Measurements from ENCODE around the gene WT1. TPM values are rescaled to one million over a fixed set of nuclear protein-coding genes. Genes with fewer than 3 reads are reported as not detected.

The WT1 gene
- total and polyA plus RNA-seq, 4 experiments from 2014 or later, result not detected

DNA sequence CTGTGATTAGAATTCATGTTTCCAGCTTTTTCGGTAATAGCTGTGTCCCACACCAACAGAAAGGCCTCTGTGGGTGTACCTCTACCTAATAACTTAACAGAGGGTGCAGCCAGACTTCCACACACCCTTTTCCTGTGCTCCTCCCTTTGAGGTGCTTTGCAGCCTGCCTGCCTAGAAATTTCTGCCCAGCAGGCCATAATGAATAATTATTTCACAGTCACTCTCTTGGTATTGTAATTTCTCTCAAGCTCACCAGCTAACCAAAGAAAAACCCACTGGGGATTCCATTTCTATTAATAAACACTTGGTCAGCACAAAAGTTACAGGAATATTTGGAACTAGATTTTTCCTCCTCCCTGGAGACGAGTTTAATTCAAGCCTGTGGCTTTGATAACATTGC is 13.3 kb downstream of the WT1 start:
- peaks cover 8% of the 10 kb centered on the region for H3K27me3 ChIP-seq (ENCODE audit: insufficient read depth, low read length)
- H3K36me3 ChIP-seq (ENCODE audit: insufficient read depth, low read length), result no peaks in the 10 kb centered on the region
- DNase-seq, result no peak
- Mint-ChIP-seq H3K27me3 (peaks cover 22 to 24% of the 10 kb centered on the region in 2 donors), H3K9me3 (peaks cover 0 to 1% (median 0%) of the 10 kb centered on the region in 8 donors), H3K4me1 (peaks cover 16 to 42% (median 27%) of the 10 kb centered on the region in 4 donors), H3K36me3 (no peaks in the 10 kb centered on the region), H3K4me3 (peak overlapping the region in 6 of 8 donors; percentile 8 to 83 (median 50)), H3K27ac (peak overlapping the region in 4 of 7 donors; percentile 29 to 83 (median 54))
- no peaks in the 10 kb centered on the region for H3K9me3 ChIP-seq (ENCODE audit: control insufficient read depth in 1 of 2, low read length in 2 of 2)
- no peak overlapping the region for H3K27ac ChIP-seq (ENCODE audit: low read depth, low read length)
- CTCF ChIA-PET (ENCODE audit: partially characterized antibody), result no interaction called here
- POLR2A ChIA-PET (ENCODE audit: partially characterized antibody), result no interaction called here
- peaks cover 33% of the 10 kb centered on the region for H3K4me1 ChIP-seq (ENCODE audit: insufficient read depth, low read length)
- no peak overlapping the region for H3K4me3 ChIP-seq (ENCODE audit: low read length in 2 of 2)
- intact Hi-C loops (cut with micrococcal nuclease), result no loop called here

DNA sequence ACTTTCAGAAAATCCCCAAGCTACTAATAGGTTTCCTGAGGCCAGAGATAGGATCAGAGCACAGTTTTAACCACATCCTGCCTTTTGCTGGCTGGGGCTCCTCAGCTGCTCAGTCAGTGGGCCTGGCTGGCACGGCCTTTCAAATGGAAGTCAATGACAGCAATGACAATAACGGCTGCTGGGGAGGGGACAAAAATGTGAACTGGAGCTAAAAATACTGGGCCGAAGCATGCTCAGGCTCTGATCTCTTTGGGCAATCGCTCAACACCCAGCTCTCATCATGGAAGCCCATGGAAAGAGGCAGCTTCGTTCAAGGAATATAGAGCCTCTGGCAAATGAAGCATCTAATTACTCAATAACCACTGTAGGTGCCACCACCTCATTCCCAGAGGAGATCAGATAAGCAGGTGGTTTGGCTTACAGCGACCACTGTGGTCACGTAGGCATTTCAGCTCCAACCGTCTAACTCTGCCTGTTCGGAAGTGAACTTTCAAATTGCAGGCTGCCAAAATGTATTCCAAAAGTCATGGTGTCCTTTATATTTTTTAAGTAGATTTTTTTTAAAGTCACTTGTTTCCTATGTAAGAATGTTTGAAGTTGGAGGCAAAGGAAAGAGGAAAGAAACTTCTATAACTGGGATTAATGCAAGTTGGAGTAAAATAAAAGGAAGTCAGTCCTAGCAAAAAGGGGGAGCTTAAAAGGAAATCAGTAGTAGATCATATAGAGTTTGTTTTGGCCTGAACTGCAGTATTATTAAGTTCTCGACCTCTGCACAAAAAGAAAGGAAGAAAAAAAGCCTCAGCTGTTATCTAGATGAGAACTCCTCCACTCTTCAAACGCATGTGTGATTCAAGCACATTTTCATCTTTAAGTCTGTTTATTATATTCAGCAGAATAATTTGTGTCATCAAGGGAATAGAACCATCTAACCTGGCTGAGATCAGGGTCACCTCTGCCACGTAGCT is 14.1 kb downstream of the WT1 start:
- peak overlapping the region; percentile 41 to 91 (median 67) for H3K27ac Mint-ChIP-seq
- H3K4me3 ChIP-seq (ENCODE audit: low read length in 2 of 2), result peak overlapping the region in 1 of 2 donors; percentile 39

DNA sequence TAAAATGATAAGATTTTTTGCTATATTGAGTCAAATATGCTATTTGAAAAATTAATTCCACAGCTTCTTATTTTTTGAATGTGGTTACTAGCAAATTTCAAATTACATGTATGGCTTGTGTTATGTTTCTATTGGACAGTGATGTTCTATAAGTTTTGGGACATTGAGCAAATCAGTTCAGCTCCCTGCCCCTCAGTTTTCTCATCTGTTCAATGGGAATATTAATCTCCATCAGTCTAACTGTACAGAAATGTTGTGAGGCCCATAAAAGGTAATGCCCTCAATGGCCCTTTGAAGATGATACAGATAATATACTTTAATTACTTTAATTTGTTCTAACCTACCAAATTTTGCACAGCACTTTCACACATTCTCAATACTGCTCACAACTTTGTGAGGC is 15.2 kb downstream of the WT1 start:
- peak overlapping the region in 1 of 7 donors; percentile 54 for H3K27ac Mint-ChIP-seq
- H3K27me3 Mint-ChIP-seq, result peaks cover 9 to 11% of the 10 kb centered on the region in 2 donors
- H3K9me3 ChIP-seq (ENCODE audit: control insufficient read depth in 1 of 2, low read length in 2 of 2), result no peaks in the 10 kb centered on the region
- peaks cover 15 to 33% (median 22%) of the 10 kb centered on the region in 4 donors for H3K4me1 Mint-ChIP-seq
- H3K4me1 ChIP-seq (ENCODE audit: insufficient read depth, low read length), result peaks cover 28% of the 10 kb centered on the region
- CTCF ChIA-PET (ENCODE audit: partially characterized antibody), result interaction anchor here (0.9 to 1.2 kb wide), 4 partner anchors 8 to 96 kb away, joined by 3 to 6 read pairs (median 4); no protein-coding TSS in a partner anchor
- no peaks in the 10 kb centered on the region for H3K36me3 Mint-ChIP-seq
- no peak for DNase-seq
- no peak overlapping the region for H3K4me3 ChIP-seq (ENCODE audit: low read length in 2 of 2)
- H3K4me3 Mint-ChIP-seq, result no peak overlapping the region
- no peaks in the 10 kb centered on the region for H3K9me3 Mint-ChIP-seq
- no peak overlapping the region for H3K27ac ChIP-seq (ENCODE audit: low read depth, low read length)
- H3K27me3 ChIP-seq (ENCODE audit: insufficient read depth, low read length), result no peaks in the 10 kb centered on the region
- intact Hi-C loops (cut with micrococcal nuclease), result no loop called here
- POLR2A ChIA-PET (ENCODE audit: partially characterized antibody), result interaction anchor here (1.0 to 1.3 kb wide), 2 partner anchors 19 to 163 kb away, joined by 3 to 4 read pairs; partner anchors contain the start of gene EIF3M
- H3K36me3 ChIP-seq (ENCODE audit: insufficient read depth, low read length), result no peaks in the 10 kb centered on the region

More for the DNA sequence above, 14.1 kb downstream of the WT1 start:
- Mint-ChIP-seq H3K36me3 (no peaks in the 10 kb centered on the region), H3K4me1 (peaks cover 15 to 35% (median 24%) of the 10 kb centered on the region in 4 donors), H3K27me3 (peaks cover 17 to 19% of the 10 kb centered on the region in 2 donors), H3K9me3 (no peaks in the 10 kb centered on the region), H3K4me3 (peak overlapping the region in 7 of 8 donors; percentile 47 to 83 (median 64))
- Histone ChIP-seq H3K36me3 (ENCODE audit: insufficient read depth, low read length) (no peaks in the 10 kb centered on the region), H3K27ac (ENCODE audit: low read depth, low read length) (no peak overlapping the region), H3K4me1 (ENCODE audit: insufficient read depth, low read length) (peaks cover 28% of the 10 kb centered on the region), H3K9me3 (ENCODE audit: control insufficient read depth in 1 of 2, low read length in 2 of 2) (no peaks in the 10 kb centered on the region), H3K27me3 (ENCODE audit: insufficient read depth, low read length) (peaks cover 5% of the 10 kb centered on the region)
- peak; percentile 51 to 73 (median 61) for DNase-seq
- CTCF ChIA-PET (ENCODE audit: partially characterized antibody), result interaction anchor here (0.9 to 1.2 kb wide), 4 partner anchors 9 to 97 kb away, joined by 3 to 6 read pairs (median 4); no protein-coding TSS in a partner anchor
- POLR2A ChIA-PET (ENCODE audit: partially characterized antibody), result interaction anchor here (1.0 to 1.3 kb wide), 2 partner anchors 18 to 162 kb away, joined by 3 to 4 read pairs; partner anchors contain the start of gene EIF3M
- intact Hi-C loops (cut with micrococcal nuclease), result no loop called here

DNA sequence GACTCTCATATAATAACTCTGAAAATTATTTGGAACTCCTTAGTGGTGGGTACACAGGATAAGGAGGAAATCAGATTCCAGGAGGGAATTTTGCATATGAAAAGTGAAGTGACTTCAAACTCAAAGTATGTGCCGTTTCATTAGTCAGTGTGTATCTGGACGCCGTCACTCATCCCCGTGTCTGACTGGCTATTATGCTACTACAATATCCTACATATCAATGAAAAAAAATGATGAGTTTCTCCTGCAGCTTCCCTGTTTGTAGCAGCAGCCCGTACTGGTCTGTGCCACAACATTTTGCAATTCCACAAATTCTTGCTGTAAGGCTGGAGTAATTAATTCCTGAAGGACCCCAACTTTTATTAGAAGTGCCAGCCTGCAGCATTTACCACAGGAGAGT is 16.5 kb downstream of the WT1 start:
- POLR2A ChIA-PET (ENCODE audit: partially characterized antibody), result no interaction called here

DNA sequence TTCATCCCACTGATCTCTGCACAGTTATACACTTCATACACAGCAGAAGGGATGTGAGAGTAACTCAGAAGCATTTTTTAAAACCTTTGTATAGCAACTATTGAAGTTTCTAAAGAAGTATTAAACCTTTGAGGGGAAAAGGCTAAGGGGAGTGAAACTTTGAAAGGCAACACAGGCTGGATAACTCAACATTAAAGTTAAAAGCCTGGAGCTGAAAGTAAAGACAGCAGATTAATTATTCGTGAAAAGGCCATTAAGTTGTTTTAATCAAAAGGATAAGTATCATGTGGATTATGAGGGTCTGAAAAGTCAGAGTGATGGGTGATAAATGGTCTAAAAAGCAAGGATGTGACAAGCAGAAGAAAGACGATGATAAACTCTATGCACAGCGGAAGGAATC is 17.5 kb downstream of the WT1 start:
- Histone ChIP-seq H3K27ac (ENCODE audit: low read depth, low read length) (no peak overlapping the region), H3K36me3 (ENCODE audit: insufficient read depth, low read length) (no peaks in the 10 kb centered on the region), H3K4me1 (ENCODE audit: insufficient read depth, low read length) (peaks cover 28% of the 10 kb centered on the region), H3K4me3 (ENCODE audit: low read length in 2 of 2) (no peak overlapping the region), H3K9me3 (ENCODE audit: control insufficient read depth in 1 of 2, low read length in 2 of 2) (no peaks in the 10 kb centered on the region), H3K27me3 (ENCODE audit: insufficient read depth, low read length) (no peaks in the 10 kb centered on the region)
- no peaks in the 10 kb centered on the region for H3K9me3 Mint-ChIP-seq
- H3K27ac Mint-ChIP-seq, result no peak overlapping the region
- H3K36me3 Mint-ChIP-seq, result no peaks in the 10 kb centered on the region
- peaks cover 15 to 30% (median 22%) of the 10 kb centered on the region in 4 donors for H3K4me1 Mint-ChIP-seq
- DNase-seq, result no peak
- ChIA-PET POLR2A (ENCODE audit: partially characterized antibody) (no interaction called here), CTCF (ENCODE audit: partially characterized antibody) (no interaction called here)
- peaks cover 3 to 12% of the 10 kb centered on the region in 2 donors for H3K27me3 Mint-ChIP-seq
- no peak overlapping the region for H3K4me3 Mint-ChIP-seq
- intact Hi-C loops (cut with micrococcal nuclease), result no loop called here

More for the DNA sequence above, 16.5 kb downstream of the WT1 start:
- Mint-ChIP-seq H3K27ac (no peak overlapping the region), H3K4me3 (no peak overlapping the region), H3K4me1 (peaks cover 15 to 33% (median 22%) of the 10 kb centered on the region in 4 donors), H3K9me3 (no peaks in the 10 kb centered on the region), H3K27me3 (peaks cover 4 to 11% of the 10 kb centered on the region in 2 donors), H3K36me3 (no peaks in the 10 kb centered on the region)
- H3K36me3 ChIP-seq (ENCODE audit: insufficient read depth, low read length), result no peaks in the 10 kb centered on the region
- H3K9me3 ChIP-seq (ENCODE audit: control insufficient read depth in 1 of 2, low read length in 2 of 2), result no peaks in the 10 kb centered on the region
- no peak overlapping the region for H3K27ac ChIP-seq (ENCODE audit: low read depth, low read length)
- H3K27me3 ChIP-seq (ENCODE audit: insufficient read depth, low read length), result no peaks in the 10 kb centered on the region
- intact Hi-C loops (cut with micrococcal nuclease), result no loop called here
- no peak overlapping the region for H3K4me3 ChIP-seq (ENCODE audit: low read length in 2 of 2)
- peaks cover 28% of the 10 kb centered on the region for H3K4me1 ChIP-seq (ENCODE audit: insufficient read depth, low read length)
- CTCF ChIA-PET (ENCODE audit: partially characterized antibody), result no interaction called here
- DNase-seq, result no peak

DNA sequence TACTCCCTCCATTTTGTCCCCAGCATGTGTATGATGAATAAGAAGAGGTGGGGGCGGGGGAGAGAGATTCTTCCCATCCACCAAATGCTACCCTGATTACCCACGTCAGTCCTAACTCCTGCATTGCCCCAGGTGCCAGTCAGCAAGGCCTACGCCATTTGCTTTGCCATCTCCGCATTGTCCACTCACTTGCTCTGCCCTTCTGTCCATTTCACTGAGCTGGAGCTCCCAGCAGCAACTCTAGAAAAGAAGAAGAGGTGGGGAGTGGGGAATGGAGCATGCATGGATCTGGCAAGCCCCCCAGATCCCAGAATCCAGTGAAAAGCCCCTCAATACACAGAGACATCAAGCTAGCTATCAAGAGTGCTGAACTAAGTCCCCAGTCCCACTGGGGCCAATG is 19.0 kb downstream of the WT1 start:
- no peaks in the 10 kb centered on the region for H3K36me3 ChIP-seq (ENCODE audit: insufficient read depth, low read length)
- no peak overlapping the region for H3K27ac ChIP-seq (ENCODE audit: low read depth, low read length)
- H3K4me3 ChIP-seq (ENCODE audit: low read length in 2 of 2), result no peak overlapping the region
- Mint-ChIP-seq H3K27ac (peak overlapping the region in 1 of 7 donors; percentile 52), H3K9me3 (peaks cover 0 to 1% (median 0%) of the 10 kb centered on the region in 8 donors), H3K27me3 (peaks cover 0 to 12% of the 10 kb centered on the region in 2 donors), H3K4me1 (peaks cover 7 to 15% (median 9%) of the 10 kb centered on the region in 4 donors), H3K4me3 (no peak overlapping the region), H3K36me3 (no peaks in the 10 kb centered on the region)
- H3K9me3 ChIP-seq (ENCODE audit: control insufficient read depth in 1 of 2, low read length in 2 of 2), result no peaks in the 10 kb centered on the region
- CTCF ChIA-PET (ENCODE audit: partially characterized antibody), result no interaction called here
- H3K27me3 ChIP-seq (ENCODE audit: insufficient read depth, low read length), result no peaks in the 10 kb centered on the region
- POLR2A ChIA-PET (ENCODE audit: partially characterized antibody), result no interaction called here
- H3K4me1 ChIP-seq (ENCODE audit: insufficient read depth, low read length), result peaks cover 15% of the 10 kb centered on the region
- intact Hi-C loops (cut with micrococcal nuclease), result no loop called here
- no peak for DNase-seq

DNA sequence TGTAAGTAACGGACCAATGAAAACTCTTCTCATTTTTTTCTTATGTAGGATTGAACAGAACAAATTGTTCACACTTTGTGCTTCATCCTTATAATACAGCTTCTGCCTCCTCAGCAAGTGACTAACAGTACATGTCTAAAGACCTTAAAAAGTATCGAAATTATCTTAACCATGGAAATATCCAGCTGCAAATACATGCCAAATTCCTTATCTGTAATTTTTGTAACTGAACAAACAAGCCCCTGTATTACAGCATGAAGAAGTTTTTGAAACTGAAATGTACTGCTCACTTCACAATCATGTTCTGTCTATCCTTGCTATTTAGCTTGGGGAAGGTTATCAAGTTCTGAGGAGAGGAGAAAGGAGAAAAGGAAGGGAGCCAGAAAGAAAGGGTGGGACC is 20.4 kb downstream of the WT1 start:
- CTCF ChIA-PET (ENCODE audit: partially characterized antibody), result no interaction called here
- H3K4me1 Mint-ChIP-seq, result peaks cover 0 to 5% (median under 1%) of the 10 kb centered on the region in 4 donors
- Histone ChIP-seq H3K36me3 (ENCODE audit: insufficient read depth, low read length) (no peaks in the 10 kb centered on the region), H3K27ac (ENCODE audit: low read depth, low read length) (no peak overlapping the region), H3K4me3 (ENCODE audit: low read length in 2 of 2) (no peak overlapping the region), H3K9me3 (ENCODE audit: control insufficient read depth in 1 of 2, low read length in 2 of 2) (no peaks in the 10 kb centered on the region), H3K27me3 (ENCODE audit: insufficient read depth, low read length) (no peaks in the 10 kb centered on the region), H3K4me1 (ENCODE audit: insufficient read depth, low read length) (peaks cover under 1% of the 10 kb centered on the region)
- POLR2A ChIA-PET (ENCODE audit: partially characterized antibody), result no interaction called here
- no peak overlapping the region for H3K4me3 Mint-ChIP-seq
- peaks cover 0 to 18% of the 10 kb centered on the region in 2 donors for H3K27me3 Mint-ChIP-seq
- H3K9me3 Mint-ChIP-seq, result peaks cover 0 to 1% (median 0%) of the 10 kb centered on the region in 8 donors
- intact Hi-C loops (cut with micrococcal nuclease), result no loop called here
- DNase-seq, result no peak
- no peaks in the 10 kb centered on the region for H3K36me3 Mint-ChIP-seq
- H3K27ac Mint-ChIP-seq, result no peak overlapping the region
